NT2/D1 (cell line): ENCODE results near the gene KIAA1328.

Source experiments
- DNase-seq: peaks from one replicate; pipeline ENCODE4 v3.0.0-alpha.2; 2011; ENCODE audit warnings: low read depth, low spot score
- H3K27me3 ChIP-seq: 2 replicates; pipeline ENCODE4 v1.6.0; 2011; ENCODE audit warnings: mild to moderate bottlenecking; ENCODE audit not compliant: insufficient read length, insufficient read depth
- H3K36me3 ChIP-seq: 2 replicates; pipeline ENCODE4 v1.6.1; 2011; ENCODE audit warnings: mild to moderate bottlenecking, low read length, mixed read lengths; ENCODE audit not compliant: insufficient read depth, insufficient read length
- H3K4me1 ChIP-seq: 2 replicates; pipeline ENCODE4 v1.5.1; 2011; ENCODE audit not compliant: insufficient read depth, insufficient read length
- H3K4me3 ChIP-seq: 2 replicates; pipeline ENCODE4 v1.5.1; 2011; ENCODE audit warnings: low read depth; ENCODE audit not compliant: insufficient read length
- H3K9ac ChIP-seq: 2 replicates; pipeline ENCODE4 v1.6.0; 2011; ENCODE audit warnings: low read depth; ENCODE audit not compliant: insufficient read length
- H3K9me3 ChIP-seq: 2 replicates; pipeline ENCODE4 v1.5.1; 2011; ENCODE audit warnings: mild to moderate bottlenecking, low read length; ENCODE audit not compliant: insufficient read depth
- SUZ12 ChIP-seq: IDR thresholded peaks from 2 replicates; pipeline ENCODE4 v1.6.1; 2011; ENCODE audit not compliant: insufficient read length, insufficient read depth; ENCODE audit errors: extremely low read depth
- YY1 ChIP-seq: IDR thresholded peaks from 2 replicates; pipeline ENCODE4 v1.6.1; 2011; ENCODE audit not compliant: insufficient read length, insufficient read depth
- ZNF274 ChIP-seq: IDR thresholded peaks from 2 replicates; pipeline ENCODE4 v1.6.1; 2011; ENCODE audit warnings: mild to moderate bottlenecking, low read depth, low read length

KIAA1328 gene

GRCh38 chr18:36828630-36829361, at the start of gene KIAA1328, which contains the start of gene TPGS2:
TSS of gene KIAA1328 (plus strand) at chr18:36829127. CDS start at chr18:36829139, 12 bp downstream.
TSS of gene TPGS2 (minus strand) at chr18:36829002. CDS start at chr18:36828767, 235 bp downstream.
- Histone ChIP-seq H3K9me3 (no peaks in the 10 kb centered on the region), H3K36me3 (peaks cover 9% of the 10 kb centered on the region), H3K27me3 (no peaks in the 10 kb centered on the region), H3K4me3 (peak within 1 kb of the TSS; percentile 92), H3K9ac (peak within 1 kb of the TSS; percentile 95), H3K4me1 (no peaks in the 10 kb centered on the region)
- TF ChIP-seq YY1 (no peak), SUZ12 (no peak), ZNF274 (no peak)
- peak; percentile 63 for DNase-seq

GRCh38 chr18:36780748-36781147, 48.2 kb upstream of the KIAA1328 start:
- no peaks in the 10 kb centered on the region for H3K4me1 ChIP-seq
- H3K36me3 ChIP-seq, result peaks cover 2% of the 10 kb centered on the region
- no peaks in the 10 kb centered on the region for H3K9me3 ChIP-seq
- no peak overlapping the region for H3K9ac ChIP-seq
- TF ChIP-seq YY1 (no peak), ZNF274 (no peak), SUZ12 (no peak)
- H3K4me3 ChIP-seq, result no peak overlapping the region
- H3K27me3 ChIP-seq, result no peaks in the 10 kb centered on the region
- no peak for DNase-seq

- Histone ChIP-seq H3K9me3 (no peaks in the 10 kb centered on the region), H3K4me3 (no peak overlapping the region), H3K4me1 (no peaks in the 10 kb centered on the region), H3K36me3 (peaks cover 2% of the 10 kb centered on the region), H3K27me3 (no peaks in the 10 kb centered on the region), H3K9ac (no peak overlapping the region)
- TF ChIP-seq YY1, result no peak
- TF ChIP-seq ZNF274, result no peak
- TF ChIP-seq SUZ12, result no peak
- no peak for DNase-seq
Observed at GRCh38 chr18:36782710-36783109, 46.2 kb upstream of the KIAA1328 start.

- Histone ChIP-seq H3K4me1 (no peaks in the 10 kb centered on the region), H3K36me3 (peaks cover 2% of the 10 kb centered on the region), H3K4me3 (no peak overlapping the region), H3K9ac (no peak overlapping the region), H3K9me3 (no peaks in the 10 kb centered on the region), H3K27me3 (no peaks in the 10 kb centered on the region)
- DNase-seq, result no peak
- TF ChIP-seq ZNF274, result no peak
- TF ChIP-seq YY1, result no peak
- TF ChIP-seq SUZ12, result no peak
Observed at GRCh38 chr18:36783792-36784191, 45.1 kb upstream of the KIAA1328 start.

DNA sequence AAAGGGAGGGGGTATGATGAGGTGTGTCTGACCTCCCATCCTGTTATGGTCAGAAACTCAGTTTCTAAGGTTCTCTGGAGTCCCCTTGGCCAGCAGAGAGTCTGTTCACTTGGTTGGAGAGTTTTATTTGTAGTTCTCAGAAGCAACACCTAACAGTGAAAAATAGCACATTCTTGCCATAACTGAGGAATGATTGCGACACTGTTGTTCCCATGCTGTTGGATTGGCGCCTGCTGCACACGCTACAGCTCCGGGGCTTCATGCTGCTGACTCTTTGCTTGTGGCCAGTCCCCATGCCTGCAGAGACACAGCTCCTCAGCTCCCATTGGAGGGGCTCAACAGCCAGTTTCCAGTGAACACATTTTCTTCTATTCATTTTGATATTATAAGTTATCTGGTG, 42.2 kb upstream of the KIAA1328 start:
- no peak for DNase-seq
- TF ChIP-seq SUZ12, result no peak
- no peak for TF ChIP-seq YY1
- no peak for TF ChIP-seq ZNF274
- Histone ChIP-seq H3K9ac (no peak overlapping the region), H3K27me3 (no peaks in the 10 kb centered on the region), H3K4me3 (no peak overlapping the region), H3K36me3 (peaks cover 9% of the 10 kb centered on the region), H3K4me1 (no peaks in the 10 kb centered on the region), H3K9me3 (peaks cover 8% of the 10 kb centered on the region; the same call in 1 of the 2 replicates)

GRCh38 chr18:36792634-36793283, 36.2 kb upstream of the KIAA1328 start:
- Histone ChIP-seq H3K4me1 (no peaks in the 10 kb centered on the region), H3K4me3 (no peak overlapping the region), H3K36me3 (peaks cover 47% of the 10 kb centered on the region), H3K27me3 (no peaks in the 10 kb centered on the region), H3K9me3 (peaks cover 8% of the 10 kb centered on the region; the same call in 1 of the 2 replicates), H3K9ac (no peak overlapping the region)
- no peak for DNase-seq
- TF ChIP-seq ZNF274 (no peak), YY1 (no peak), SUZ12 (no peak)

DNA sequence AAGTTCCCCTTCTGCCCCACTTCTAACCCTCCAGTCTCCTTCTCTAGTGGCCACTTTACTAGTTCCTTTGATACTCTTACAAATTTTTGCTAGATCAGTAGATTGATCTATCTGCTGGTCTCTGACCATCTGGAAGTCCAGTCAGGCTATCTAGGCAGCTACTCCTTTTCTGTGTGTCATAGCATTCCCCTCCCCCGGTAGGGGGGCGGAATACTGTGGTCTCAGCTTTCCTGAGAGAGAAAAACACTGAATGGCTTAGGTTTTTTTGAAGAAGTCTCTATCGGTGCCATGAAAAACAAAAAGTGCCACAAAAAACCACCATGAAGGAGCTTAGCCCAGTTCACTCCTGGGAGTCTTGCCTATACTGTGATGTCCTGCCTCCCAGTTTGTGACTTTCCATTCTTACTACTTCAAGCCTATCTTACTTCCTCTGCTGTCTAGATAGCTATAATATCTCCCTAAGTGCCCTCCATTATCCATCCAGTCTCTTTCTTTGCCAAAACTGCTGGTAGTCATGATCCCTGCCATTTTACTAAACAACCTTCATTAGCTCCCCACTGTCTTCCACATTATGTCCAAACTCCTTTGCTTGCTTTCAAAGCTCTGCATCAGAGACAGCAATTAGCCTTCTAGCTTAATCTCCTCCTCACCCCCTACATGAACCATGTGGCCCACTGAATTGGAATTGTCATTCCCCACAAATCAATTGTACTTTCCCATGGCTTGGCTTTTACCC, 30.0 kb upstream of the KIAA1328 start:
- Histone ChIP-seq H3K27me3 (no peaks in the 10 kb centered on the region), H3K4me1 (no peaks in the 10 kb centered on the region), H3K4me3 (no peak overlapping the region), H3K9ac (no peak overlapping the region), H3K36me3 (peaks cover 74% of the 10 kb centered on the region), H3K9me3 (no peaks in the 10 kb centered on the region)
- no peak for DNase-seq
- no peak for TF ChIP-seq SUZ12
- no peak for TF ChIP-seq ZNF274
- no peak for TF ChIP-seq YY1
